SJSA1 (cell line): ENCODE results near the gene TMEM38B. TPM values are rescaled to one million over a fixed set of nuclear protein-coding genes. Genes with fewer than 3 reads are reported as not detected.
"Not testable (repeated sequence)": the region's sequence is repeated elsewhere in the genome, so short reads cannot be mapped to it uniquely, and the experiment has no call there.

Experiments
- DNase-seq, 2 experiments: peaks; one replicate each; pipeline ENCODE4 v3.0.0-alpha.2; 2015 to 2020; ENCODE audit warnings: low spot score in 2 of 2, low read depth in 1 of 2
- H3K27ac ChIP-seq: fragments of 250-450 bp; sonication (Bioruptor Pico); 2 replicates; pipeline ENCODE4 v1.5.1; 2020; ENCODE audit warnings: mild to moderate bottlenecking, moderate library complexity
- H3K27me3 ChIP-seq: fragments of 250-450 bp; sonication (Bioruptor Pico); replicated peaks from 2 replicates; pipeline ENCODE4 v1.5.1; 2020; ENCODE audit warnings: mild to moderate bottlenecking, moderate library complexity
- H3K36me3 ChIP-seq: fragments of 250-450 bp; sonication (Bioruptor Pico); 2 replicates; pipeline ENCODE4 v1.5.1; 2020; ENCODE audit warnings: mild to moderate bottlenecking
- H3K4me1 ChIP-seq: fragments of 250-450 bp; sonication (Bioruptor Pico); replicated peaks from 2 replicates; pipeline ENCODE4 v1.6.1; 2021; ENCODE audit warnings: mild to moderate bottlenecking
- H3K4me3 ChIP-seq: fragments of 250-450 bp; sonication (Bioruptor Pico); 2 replicates; pipeline ENCODE4 v1.5.1; 2020; ENCODE audit warnings: mild to moderate bottlenecking
- H3K9me3 ChIP-seq: fragments of 250-450 bp; sonication (Bioruptor Pico); replicated peaks from 2 replicates; pipeline ENCODE4 v1.5.1; 2020; ENCODE audit warnings: mild to moderate bottlenecking
- total RNA-seq: library from RNA; depleted of rRNA; stranded (reverse); fragments of >200 nt; shearing (Covaris generic); gene quantifications from 2 replicates; pipeline ENCODE4 v1.2.3, GENCODE V29; 2014

TMEM38B gene
- total RNA-seq, 1 experiment from 2014 or later, result 34.6 TPM

GRCh38 chr9:105696219-105696793 is 2.0 kb downstream of the TMEM38B start:
- no peak for DNase-seq
- Histone ChIP-seq H3K27me3 (peaks cover 17% of the 10 kb centered on the region), H3K4me1 (peaks cover 17% of the 10 kb centered on the region), H3K4me3 (no peak overlapping the region), H3K36me3 (peaks cover 6% of the 10 kb centered on the region; the same call in 1 of the 2 replicates), H3K9me3 (no peaks in the 10 kb centered on the region), H3K27ac (no peak overlapping the region)

GRCh38 chr9:105697871-105698270 is 3.5 kb downstream of the TMEM38B start:
- DNase-seq, result peak in 1 of 2 experiments; percentile 10
- Histone ChIP-seq H3K4me3 (no peak overlapping the region), H3K27ac (no peak overlapping the region), H3K36me3 (peaks cover 6% of the 10 kb centered on the region; the same call in 1 of the 2 replicates), H3K9me3 (no peaks in the 10 kb centered on the region), H3K27me3 (peaks cover 10% of the 10 kb centered on the region), H3K4me1 (peaks cover 17% of the 10 kb centered on the region)

- Histone ChIP-seq H3K4me1 (peaks cover 17% of the 10 kb centered on the region), H3K36me3 (peaks cover 6% of the 10 kb centered on the region; the same call in 1 of the 2 replicates), H3K9me3 (no peaks in the 10 kb centered on the region), H3K27ac (no peak overlapping the region), H3K4me3 (no peak overlapping the region), H3K27me3 (peaks cover 4% of the 10 kb centered on the region)
- DNase-seq, result no peak
Observed at GRCh38 chr9:105698348-105698870, 4.1 kb downstream of the TMEM38B start.

- H3K27ac ChIP-seq, result no peak overlapping the region
- no peaks in the 10 kb centered on the region for H3K9me3 ChIP-seq
- no peak for DNase-seq
- H3K4me3 ChIP-seq, result no peak overlapping the region
- peaks cover under 1% of the 10 kb centered on the region for H3K4me1 ChIP-seq
- no peaks in the 10 kb centered on the region for H3K36me3 ChIP-seq
- no peaks in the 10 kb centered on the region for H3K27me3 ChIP-seq
Observed at GRCh38 chr9:105700668-105701067, 6.3 kb downstream of the TMEM38B start.

GRCh38 chr9:105701145-105701544 is 6.8 kb downstream of the TMEM38B start:
- H3K27ac ChIP-seq, result no peak overlapping the region
- H3K4me1 ChIP-seq, result no peaks in the 10 kb centered on the region
- H3K9me3 ChIP-seq, result no peaks in the 10 kb centered on the region

GRCh38 chr9:105702207-105702606 is 7.9 kb downstream of the TMEM38B start:
- Histone ChIP-seq H3K36me3 (no peaks in the 10 kb centered on the region), H3K9me3 (no peaks in the 10 kb centered on the region), H3K27me3 (no peaks in the 10 kb centered on the region), H3K4me3 (no peak overlapping the region), H3K4me1 (no peaks in the 10 kb centered on the region), H3K27ac (no peak overlapping the region)
- DNase-seq, result no peak

More at GRCh38 chr9:105701145-105701544, 6.8 kb downstream of the TMEM38B start:
- Histone ChIP-seq H3K36me3 (no peaks in the 10 kb centered on the region), H3K4me3 (no peak overlapping the region), H3K27me3 (no peaks in the 10 kb centered on the region)
- no peak for DNase-seq

- H3K36me3 ChIP-seq, H3K4me3 ChIP-seq, DNase-seq, H3K4me1 ChIP-seq, H3K9me3 ChIP-seq, H3K27ac ChIP-seq, H3K27me3 ChIP-seq: not testable (repeated sequence)
Observed at GRCh38 chr9:105703638-105704037, 9.3 kb downstream of the TMEM38B start.

- no peak for DNase-seq
- Histone ChIP-seq H3K4me3 (no peak overlapping the region), H3K4me1 (no peaks in the 10 kb centered on the region)
Observed at GRCh38 chr9:105706156-105706555, 11.8 kb downstream of the TMEM38B start.

GRCh38 chr9:105708405-105708804 is 14.1 kb downstream of the TMEM38B start:
- no peak overlapping the region for H3K4me3 ChIP-seq
- no peaks in the 10 kb centered on the region for H3K27me3 ChIP-seq
- no peaks in the 10 kb centered on the region for H3K9me3 ChIP-seq
- no peak for DNase-seq
- no peaks in the 10 kb centered on the region for H3K4me1 ChIP-seq
- H3K36me3 ChIP-seq, result no peaks in the 10 kb centered on the region
- no peak overlapping the region for H3K27ac ChIP-seq

More at GRCh38 chr9:105706156-105706555, 11.8 kb downstream of the TMEM38B start:
- no peak overlapping the region for H3K27ac ChIP-seq
- H3K36me3 ChIP-seq, result no peaks in the 10 kb centered on the region
- no peaks in the 10 kb centered on the region for H3K27me3 ChIP-seq
- H3K9me3 ChIP-seq, result no peaks in the 10 kb centered on the region

- Histone ChIP-seq H3K36me3 (no peaks in the 10 kb centered on the region), H3K4me1 (no peaks in the 10 kb centered on the region), H3K27me3 (no peaks in the 10 kb centered on the region), H3K9me3 (no peaks in the 10 kb centered on the region), H3K4me3 (no peak overlapping the region), H3K27ac (no peak overlapping the region)
- no peak for DNase-seq
Observed at GRCh38 chr9:105710638-105711037, 16.3 kb downstream of the TMEM38B start.

- no peak overlapping the region for H3K4me3 ChIP-seq
- H3K4me1 ChIP-seq, result no peaks in the 10 kb centered on the region
- no peak for DNase-seq
- no peak overlapping the region for H3K27ac ChIP-seq
- no peaks in the 10 kb centered on the region for H3K36me3 ChIP-seq
- no peaks in the 10 kb centered on the region for H3K9me3 ChIP-seq
- no peaks in the 10 kb centered on the region for H3K27me3 ChIP-seq
Observed at GRCh38 chr9:105711867-105712266, 17.5 kb downstream of the TMEM38B start.

- no peaks in the 10 kb centered on the region for H3K9me3 ChIP-seq
- no peak overlapping the region for H3K4me3 ChIP-seq
- no peak overlapping the region for H3K27ac ChIP-seq
- DNase-seq, result no peak
- no peaks in the 10 kb centered on the region for H3K36me3 ChIP-seq
- no peaks in the 10 kb centered on the region for H3K4me1 ChIP-seq
- H3K27me3 ChIP-seq, result no peaks in the 10 kb centered on the region
Observed at GRCh38 chr9:105712297-105712696, 18.0 kb downstream of the TMEM38B start.

- no peaks in the 10 kb centered on the region for H3K9me3 ChIP-seq
- H3K4me3 ChIP-seq, result no peak overlapping the region
- no peaks in the 10 kb centered on the region for H3K36me3 ChIP-seq
- H3K4me1 ChIP-seq, result no peaks in the 10 kb centered on the region
- peak in 1 of 2 experiments; percentile 43 for DNase-seq
- no peaks in the 10 kb centered on the region for H3K27me3 ChIP-seq
- no peak overlapping the region for H3K27ac ChIP-seq
Observed at GRCh38 chr9:105712773-105713172, 18.4 kb downstream of the TMEM38B start.

- Histone ChIP-seq H3K4me3 (no peak overlapping the region), H3K27ac (no peak overlapping the region), H3K27me3 (no peaks in the 10 kb centered on the region), H3K36me3 (no peaks in the 10 kb centered on the region), H3K9me3 (no peaks in the 10 kb centered on the region), H3K4me1 (no peaks in the 10 kb centered on the region)
- no peak for DNase-seq
Observed at GRCh38 chr9:105713260-105714019, 19.1 kb downstream of the TMEM38B start.
